ENCODE results near the gene ADA.

ADA gene

DNA sequence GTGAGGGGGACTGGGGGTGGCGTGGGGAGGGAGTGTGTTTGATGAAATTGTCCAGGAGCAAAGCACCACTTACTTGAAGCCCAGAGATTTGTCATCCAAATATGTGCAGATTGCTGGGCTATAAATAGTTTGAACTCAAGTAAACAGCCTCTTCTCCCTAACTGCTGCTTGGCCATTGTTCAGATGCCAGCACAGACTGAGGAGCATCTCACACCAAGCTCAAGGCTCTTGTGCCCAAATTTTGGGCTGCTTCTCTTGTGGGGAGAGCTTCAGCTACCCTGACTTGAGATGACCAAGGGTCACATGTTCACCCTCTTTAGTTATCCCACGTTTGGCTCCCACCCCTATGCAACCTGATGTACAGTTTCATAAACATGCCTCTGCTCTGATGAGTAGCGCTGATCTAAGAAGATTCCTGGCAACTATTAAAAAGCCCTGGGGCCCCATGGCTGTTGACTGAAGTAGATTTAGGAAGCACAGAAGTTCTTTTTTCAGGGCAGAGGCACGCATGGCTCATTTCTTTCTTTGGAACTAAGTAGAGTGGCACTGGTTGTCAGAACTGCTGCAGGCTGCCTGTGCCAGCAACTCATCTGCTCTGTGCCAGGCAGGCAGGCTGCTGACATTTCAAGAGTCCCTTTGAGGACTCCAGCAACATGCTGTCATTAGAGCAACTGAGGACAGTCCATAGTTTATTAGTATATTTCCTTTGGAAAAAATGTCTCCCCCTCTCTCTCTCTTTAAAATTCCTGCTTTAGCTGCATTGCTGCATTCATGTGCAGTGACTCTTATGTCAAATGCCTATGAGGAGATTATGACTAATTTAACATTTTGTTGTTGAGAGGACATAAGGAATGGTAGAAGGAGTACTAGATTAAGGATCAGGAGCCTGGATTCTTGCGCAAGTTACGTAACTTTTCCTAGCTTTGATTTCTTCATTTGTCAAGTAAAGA lies 78.7 kb downstream of the ADA start:
- H3K27ac ChIP-seq = peak overlapping the region; percentile 72
- TF ChIP-seq, protein P1, sequence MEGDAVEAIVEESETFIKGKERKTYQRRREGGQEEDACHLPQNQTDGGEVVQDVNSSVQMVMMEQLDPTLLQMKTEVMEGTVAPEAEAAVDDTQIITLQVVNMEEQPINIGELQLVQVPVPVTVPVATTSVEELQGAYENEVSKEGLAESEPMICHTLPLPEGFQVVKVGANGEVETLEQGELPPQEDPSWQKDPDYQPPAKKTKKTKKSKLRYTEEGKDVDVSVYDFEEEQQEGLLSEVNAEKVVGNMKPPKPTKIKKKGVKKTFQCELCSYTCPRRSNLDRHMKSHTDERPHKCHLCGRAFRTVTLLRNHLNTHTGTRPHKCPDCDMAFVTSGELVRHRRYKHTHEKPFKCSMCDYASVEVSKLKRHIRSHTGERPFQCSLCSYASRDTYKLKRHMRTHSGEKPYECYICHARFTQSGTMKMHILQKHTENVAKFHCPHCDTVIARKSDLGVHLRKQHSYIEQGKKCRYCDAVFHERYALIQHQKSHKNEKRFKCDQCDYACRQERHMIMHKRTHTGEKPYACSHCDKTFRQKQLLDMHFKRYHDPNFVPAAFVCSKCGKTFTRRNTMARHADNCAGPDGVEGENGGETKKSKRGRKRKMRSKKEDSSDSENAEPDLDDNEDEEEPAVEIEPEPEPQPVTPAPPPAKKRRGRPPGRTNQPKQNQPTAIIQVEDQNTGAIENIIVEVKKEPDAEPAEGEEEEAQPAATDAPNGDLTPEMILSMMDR (conservative IDR thresholded peaks at IDR 0.05) = no peak

DNA sequence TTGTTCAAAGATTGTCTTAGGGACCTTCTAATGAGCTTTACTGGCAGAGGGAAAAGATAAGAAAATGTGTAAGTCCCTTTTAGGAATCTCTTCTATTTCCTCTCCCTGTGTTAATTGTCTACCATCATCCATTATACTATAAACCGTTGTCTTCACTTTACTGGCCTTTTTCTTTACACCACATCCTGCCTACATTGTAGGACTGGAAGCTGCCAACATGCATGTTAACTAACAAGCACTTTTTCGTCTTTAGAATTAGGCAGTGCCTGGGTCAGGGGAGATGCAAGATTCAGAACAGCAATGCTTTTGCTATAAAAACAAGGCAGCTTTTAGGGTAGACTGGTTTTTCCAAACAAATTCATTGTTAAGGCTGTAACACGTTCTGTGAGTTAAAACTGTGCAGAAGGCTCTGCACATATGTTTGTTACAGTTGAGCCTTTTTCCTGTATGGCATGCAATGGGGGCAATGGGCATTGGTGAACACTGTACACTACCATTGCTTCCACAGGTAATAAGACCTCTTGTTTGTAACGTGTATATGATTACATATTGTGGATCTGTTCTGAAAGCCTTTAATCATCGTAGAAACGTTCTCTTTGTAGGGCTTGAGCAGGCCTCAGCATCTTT lies 80.0 kb downstream of the ADA start:
- TF ChIP-seq, protein P1 (conservative IDR thresholded peaks at IDR 0.05) = no peak
- peak overlapping the region; percentile 72; the same call in 1 of the 2 replicates for H3K27ac ChIP-seq

- no peak overlapping the region for H3K27ac ChIP-seq
- TF ChIP-seq, protein P1 (conservative IDR thresholded peaks at IDR 0.05) = no peak
These were observed 81.1 kb downstream of the ADA start for GRCh38 chr20:44570367-44570766.
